ENCODE measurements around the gene ZC3H7A. TPM values are rescaled to one million over a fixed set of nuclear protein-coding genes. Genes with fewer than 3 reads are reported as not detected.

ZC3H7A gene
- total and polyA plus RNA-seq, 2 of the 4 experiments (the other 2 are of a cell fraction), result 22.2 to 53.9 TPM

DNA sequence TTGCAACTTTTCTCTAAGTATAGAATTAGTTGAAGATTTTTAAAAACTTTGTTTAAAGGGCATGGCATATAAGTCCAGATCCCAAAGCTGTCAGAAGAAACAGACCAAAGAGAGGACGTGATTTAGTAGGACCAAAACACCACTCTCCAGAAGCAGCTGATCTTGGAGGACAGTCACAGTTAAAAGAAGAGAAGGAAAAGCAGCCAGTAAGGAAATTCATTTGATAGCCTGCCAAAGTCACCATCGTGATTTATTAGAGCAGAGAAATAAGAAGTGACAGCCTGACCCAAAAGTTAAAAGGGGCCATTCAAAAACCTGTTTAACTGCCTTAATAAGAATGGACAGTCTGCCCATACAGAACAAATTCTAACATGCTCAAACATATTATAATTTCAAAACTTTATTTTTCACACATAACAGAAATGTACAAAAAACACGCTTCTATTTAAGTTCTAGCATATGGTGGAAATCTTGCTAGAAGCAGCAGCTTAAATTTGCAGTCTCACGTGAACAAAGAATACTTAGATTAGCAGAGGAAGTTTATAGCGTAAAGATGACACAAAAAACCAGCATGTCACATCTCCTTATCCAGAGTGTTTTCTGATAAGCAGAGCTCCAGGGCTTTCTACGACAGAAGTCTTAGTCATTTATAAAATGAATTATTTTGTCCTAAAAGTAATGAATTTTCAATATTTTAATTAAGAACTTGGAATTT is 91.6 kb downstream of the ZC3H7A start:
- H2AK9ac ChIP-seq (replicated peaks; ENCODE audit: low read depth, low read length, poor library complexity), result no peak overlapping the region
- CTCF ChIA-PET, result no interaction called here
- peaks cover 16% of the 10 kb centered on the region for H3K9me1 ChIP-seq (ENCODE audit: insufficient read depth, low read length)
- dilution Hi-C loops (cut with HindIII; ENCODE audit: low sequenced_read_pairs, unreplicated experiment), result no loop called here
- in situ Hi-C loops (cut with MboI; ENCODE audit: low sequenced_read_pairs), result no loop called here
- H3K9ac ChIP-seq (ENCODE audit: low read depth, low read length), result no peak overlapping the region
- no peak overlapping the region for H3K14ac ChIP-seq (replicated peaks; ENCODE audit: low read depth, low read length)
- ATAC-seq (ENCODE audit: low read depth) (no peak), DNase-seq (no peak)
- H2AK5ac ChIP-seq (ENCODE audit: low read depth, low read length), result no peak overlapping the region
- no peaks in the 10 kb centered on the region for H3K27me3 ChIP-seq (ENCODE audit: control insufficient read depth, insufficient read depth, low read length)
- H3K56ac ChIP-seq (ENCODE audit: extremely low read depth, insufficient read depth, low read length), result no peak overlapping the region
- POLR2A ChIA-PET (ENCODE audit: unreplicated experiment), result no interaction called here
- H3K23ac ChIP-seq (ENCODE audit: low read depth, low read length), result no peak overlapping the region
- H3K4ac ChIP-seq (ENCODE audit: low read depth, low read length), result no peak overlapping the region
- no peak overlapping the region for H2BK20ac ChIP-seq (ENCODE audit: low read depth, low read length)
- H3K79me1 ChIP-seq (ENCODE audit: low read depth in 1 of 2, low read length in 2 of 2), result peaks cover 23 to 42% of the 10 kb centered on the region in 2 experiments
- 100% methylated on average over 1 of the region's 6 CpGs; no CpG with 5 or more reads in 1 of the 2 experiments for WGBS, 2 experiments (ENCODE audit: extremely low coverage in 2 of 2, insufficient read length in 1 of 2)
- H3K4me2 ChIP-seq (ENCODE audit: low read depth, low read length), result no peak overlapping the region
- no peak overlapping the region for H4K5ac ChIP-seq (ENCODE audit: low read depth, low read length)
- no peak overlapping the region for H2AFZ ChIP-seq (replicated peaks; ENCODE audit: low read length, poor library complexity)
- H3K9me3 ChIP-seq (ENCODE audit: control insufficient read depth, insufficient read depth, low read length), result no peaks in the 10 kb centered on the region
- intact Hi-C loops (cut with micrococcal nuclease), result no loop called here
- peaks cover 16% of the 10 kb centered on the region for H4K20me1 ChIP-seq (ENCODE audit: insufficient read depth, low read length)
- no peak overlapping the region for H4K91ac ChIP-seq (ENCODE audit: insufficient read depth, low read depth, low read length)
- H2BK120ac ChIP-seq (ENCODE audit: low read depth, low read length), result no peak overlapping the region
- no peak overlapping the region for H3K4me3 ChIP-seq (ENCODE audit: insufficient read depth, low read depth, low read length)
- H3K27ac ChIP-seq (ENCODE audit: insufficient read depth, low read length), result no peak overlapping the region
- no TSS peak for BruUV-seq (replicated peaks)
- H2BK5ac ChIP-seq (ENCODE audit: low read depth, low read length, poor library complexity, severe bottlenecking), result no peak overlapping the region
- no peak overlapping the region for H2BK15ac ChIP-seq (ENCODE audit: low read depth, low read length)
- H3K4me1 ChIP-seq (ENCODE audit: control insufficient read depth, insufficient read depth, low read length), result peaks cover 7% of the 10 kb centered on the region
- H3K36me3 ChIP-seq (ENCODE audit: control insufficient read depth, insufficient read depth, low read length), result peaks cover 6% of the 10 kb centered on the region
- H3K18ac ChIP-seq (ENCODE audit: low read depth, low read length), result no peak overlapping the region
- H4K8ac ChIP-seq (ENCODE audit: low read depth in 2 of 2, low read length in 2 of 2), result 0 out of 4 replicates have a peak overlapping the region, but pooled peaks of 1 of the 2 experiments have one; percentile 32
- TF ChIP-seq NFE2L2 (IDR thresholded peaks at IDR 0.05; ENCODE audit: low read depth, low read length), result no peak
- TF ChIP-seq MAZ (IDR thresholded peaks at IDR 0.05; ENCODE audit: borderline replicate concordance, low read depth, low read length), result no peak
- no peak for TF ChIP-seq BHLHE40 (IDR thresholded peaks at IDR 0.05; ENCODE audit: low read depth, low read length)
- no peak for TF ChIP-seq RAD21 (IDR thresholded peaks at IDR 0.05; ENCODE audit: low read length)
- TF ChIP-seq, protein P1, sequence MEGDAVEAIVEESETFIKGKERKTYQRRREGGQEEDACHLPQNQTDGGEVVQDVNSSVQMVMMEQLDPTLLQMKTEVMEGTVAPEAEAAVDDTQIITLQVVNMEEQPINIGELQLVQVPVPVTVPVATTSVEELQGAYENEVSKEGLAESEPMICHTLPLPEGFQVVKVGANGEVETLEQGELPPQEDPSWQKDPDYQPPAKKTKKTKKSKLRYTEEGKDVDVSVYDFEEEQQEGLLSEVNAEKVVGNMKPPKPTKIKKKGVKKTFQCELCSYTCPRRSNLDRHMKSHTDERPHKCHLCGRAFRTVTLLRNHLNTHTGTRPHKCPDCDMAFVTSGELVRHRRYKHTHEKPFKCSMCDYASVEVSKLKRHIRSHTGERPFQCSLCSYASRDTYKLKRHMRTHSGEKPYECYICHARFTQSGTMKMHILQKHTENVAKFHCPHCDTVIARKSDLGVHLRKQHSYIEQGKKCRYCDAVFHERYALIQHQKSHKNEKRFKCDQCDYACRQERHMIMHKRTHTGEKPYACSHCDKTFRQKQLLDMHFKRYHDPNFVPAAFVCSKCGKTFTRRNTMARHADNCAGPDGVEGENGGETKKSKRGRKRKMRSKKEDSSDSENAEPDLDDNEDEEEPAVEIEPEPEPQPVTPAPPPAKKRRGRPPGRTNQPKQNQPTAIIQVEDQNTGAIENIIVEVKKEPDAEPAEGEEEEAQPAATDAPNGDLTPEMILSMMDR (conservative IDR thresholded peaks at IDR 0.05; ENCODE audit: low read depth, low read length), result no peak
- TF ChIP-seq, protein P2, sequence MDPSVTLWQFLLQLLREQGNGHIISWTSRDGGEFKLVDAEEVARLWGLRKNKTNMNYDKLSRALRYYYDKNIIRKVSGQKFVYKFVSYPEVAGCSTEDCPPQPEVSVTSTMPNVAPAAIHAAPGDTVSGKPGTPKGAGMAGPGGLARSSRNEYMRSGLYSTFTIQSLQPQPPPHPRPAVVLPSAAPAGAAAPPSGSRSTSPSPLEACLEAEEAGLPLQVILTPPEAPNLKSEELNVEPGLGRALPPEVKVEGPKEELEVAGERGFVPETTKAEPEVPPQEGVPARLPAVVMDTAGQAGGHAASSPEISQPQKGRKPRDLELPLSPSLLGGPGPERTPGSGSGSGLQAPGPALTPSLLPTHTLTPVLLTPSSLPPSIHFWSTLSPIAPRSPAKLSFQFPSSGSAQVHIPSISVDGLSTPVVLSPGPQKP (IDR thresholded peaks at IDR 0.05; ENCODE audit: borderline replicate concordance, low read depth, low read length), result no peak
- TF ChIP-seq CHD1 (IDR thresholded peaks at IDR 0.05; ENCODE audit: low read depth, low read length), result no peak
- TF ChIP-seq CEBPB (IDR thresholded peaks at IDR 0.05; ENCODE audit: low read depth, low read length), result no peak
- TF ChIP-seq FOS (IDR thresholded peaks at IDR 0.05; ENCODE audit: low read depth, low read length), result no peak
- TF ChIP-seq, protein P3, sequence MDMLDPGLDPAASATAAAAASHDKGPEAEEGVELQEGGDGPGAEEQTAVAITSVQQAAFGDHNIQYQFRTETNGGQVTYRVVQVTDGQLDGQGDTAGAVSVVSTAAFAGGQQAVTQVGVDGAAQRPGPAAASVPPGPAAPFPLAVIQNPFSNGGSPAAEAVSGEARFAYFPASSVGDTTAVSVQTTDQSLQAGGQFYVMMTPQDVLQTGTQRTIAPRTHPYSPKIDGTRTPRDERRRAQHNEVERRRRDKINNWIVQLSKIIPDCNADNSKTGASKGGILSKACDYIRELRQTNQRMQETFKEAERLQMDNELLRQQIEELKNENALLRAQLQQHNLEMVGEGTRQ (IDR thresholded peaks at IDR 0.05; ENCODE audit: low read depth, low read length), result no peak
- no peak for TF ChIP-seq SMC3 (IDR thresholded peaks at IDR 0.05; ENCODE audit: low read depth, low read length)
- TF ChIP-seq RCOR1 (IDR thresholded peaks at IDR 0.05; ENCODE audit: insufficient replicate concordance, low read length), result no peak

Data from IMR-90 (cell line).